Liver (tissue), 9 donors: ENCODE measurements around the gene LRMDA. TPM values are rescaled to one million over a fixed set of nuclear protein-coding genes. Genes with fewer than 3 reads are reported as not detected.

Source experiments
- DNase-seq: peaks from one replicate; pipeline ENCODE4 v3.0.0-alpha.2; 2017; ENCODE audit warnings: low spot score
- H3K27ac ChIP-seq, 2 donors: one replicate each; pipeline ENCODE4 v1.7.0; 2013; ENCODE audit warnings: inconsistent platforms in 2 of 2, low read length in 2 of 2, control low read depth in 1 of 2, low read depth in 1 of 2, mild to moderate bottlenecking in 1 of 2
- H3K27me3 ChIP-seq, 4 donors: one replicate each; pipeline versions ENCODE4 v1.6.1 to v1.7.0; 2013; ENCODE audit warnings: low read length in 3 of 4, inconsistent platforms in 1 of 4, mild to moderate bottlenecking in 1 of 4, moderate library complexity in 1 of 4; ENCODE audit not compliant: control insufficient read depth in 4 of 4, insufficient read depth in 4 of 4
- H3K36me3 ChIP-seq, 4 donors: one replicate each; pipeline versions ENCODE4 v1.6.1 to v1.7.0; 2013; ENCODE audit warnings: low read length in 3 of 4, mild to moderate bottlenecking in 3 of 4, low read depth in 1 of 4, moderate library complexity in 1 of 4; ENCODE audit not compliant: control insufficient read depth in 4 of 4, insufficient read depth in 3 of 4
- H3K4me1 ChIP-seq, 4 donors: one replicate each; pipeline versions ENCODE4 v1.6.1 to v1.7.0; 2013; ENCODE audit warnings: low read length in 3 of 4, mild to moderate bottlenecking in 3 of 4, moderate library complexity in 1 of 4; ENCODE audit not compliant: control insufficient read depth in 4 of 4, insufficient read depth in 4 of 4
- H3K4me3 ChIP-seq, 3 donors: one replicate each; pipeline versions ENCODE4 v1.6.1 to v1.7.0; 2013; ENCODE audit warnings: low read length in 3 of 3, control low read depth in 1 of 3, low read depth in 1 of 3, mild to moderate bottlenecking in 1 of 3
- H3K9ac ChIP-seq, 2 donors: one replicate each; pipeline ENCODE4 v1.7.0; 2013; ENCODE audit warnings: low read length in 2 of 2, mild to moderate bottlenecking in 2 of 2, moderate library complexity in 2 of 2, control low read depth in 1 of 2, low read depth in 1 of 2
- H3K9me3 ChIP-seq, 4 donors: one replicate each; pipeline versions ENCODE4 v1.6.1 to v1.7.0; 2013; ENCODE audit warnings: low read length in 3 of 4; ENCODE audit not compliant: control insufficient read depth in 4 of 4
- ATF3 ChIP-seq: IDR thresholded peaks from 2 replicates; pipeline ENCODE4 v1.6.1; 2016; ENCODE audit warnings: antibody characterized with exemption
- EGR1 ChIP-seq, 2 donors: IDR thresholded peaks; 2 replicates each; pipeline ENCODE4 v1.6.1; 2016 to 2018; ENCODE audit warnings: antibody characterized with exemption in 2 of 2, low read depth in 2 of 2
- FOXA1 ChIP-seq: IDR thresholded peaks from 2 replicates; pipeline ENCODE4 v1.6.1; 2016; ENCODE audit warnings: antibody characterized with exemption
- FOXA2 ChIP-seq: IDR thresholded peaks from 2 replicates; pipeline ENCODE4 v1.6.1; 2016; ENCODE audit warnings: antibody characterized with exemption
- GABPA ChIP-seq, 2 donors: IDR thresholded peaks in 1 of 2; conservative IDR thresholded peaks in 1 of 2; 2 replicates each; pipeline ENCODE4 v1.6.1; 2016; ENCODE audit warnings: antibody characterized with exemption in 2 of 2, mild to moderate bottlenecking in 1 of 2, moderate library complexity in 1 of 2
- HNF4G ChIP-seq: IDR thresholded peaks from 2 replicates; pipeline ENCODE4 v1.6.1; 2016; ENCODE audit warnings: antibody characterized with exemption
- JUND ChIP-seq, 2 donors: IDR thresholded peaks; 2 replicates each; pipeline ENCODE4 v1.6.1; 2016; ENCODE audit warnings: antibody characterized with exemption in 2 of 2
- NR2F2 ChIP-seq: IDR thresholded peaks from 2 replicates; pipeline ENCODE4 v1.6.1; 2016; ENCODE audit warnings: antibody characterized with exemption
- RAD21 ChIP-seq, 2 donors: IDR thresholded peaks; 2 replicates each; pipeline ENCODE4 v1.6.1; 2016; ENCODE audit warnings: antibody characterized with exemption in 2 of 2, mild to moderate bottlenecking in 2 of 2
- REST ChIP-seq: IDR thresholded peaks from 2 replicates; pipeline ENCODE4 v1.6.1; 2016; ENCODE audit warnings: antibody characterized with exemption, mild to moderate bottlenecking
- RXRA ChIP-seq, 2 donors: IDR thresholded peaks; 2 replicates each; pipeline ENCODE4 v1.6.1; 2017 to 2018; ENCODE audit warnings: antibody characterized with exemption in 2 of 2, mild to moderate bottlenecking in 1 of 2
- SP1 ChIP-seq: IDR thresholded peaks from 2 replicates; pipeline ENCODE4 v1.6.1; 2018; ENCODE audit warnings: antibody characterized with exemption, mild to moderate bottlenecking
- TAF1 ChIP-seq: conservative IDR thresholded peaks from 2 replicates; pipeline ENCODE4 v1.6.1; 2016; ENCODE audit warnings: antibody characterized with exemption, mild to moderate bottlenecking
- YY1 ChIP-seq: IDR thresholded peaks from 2 replicates; pipeline ENCODE4 v1.6.1; 2016; ENCODE audit warnings: antibody characterized with exemption, mild to moderate bottlenecking
- WGBS: extraction: QIAGEN DNeasy Blood & Tissue Kit; methylation state at CpG from one replicate; pipeline ENCODE4 v1.1.7; 2013; 5-methylcytosine and 5-hydroxymethylcytosine counted together
- polyA plus RNA-seq, 2 donors: library from polyadenylated mRNA; stranded (reverse) in 1 of 2; unstranded in 1 of 2; fragments of 200-250 nt in 1 of 2; fragments of >200 nt in 1 of 2; fragmentation: Nextera tagmentation in 1 of 2; extraction: Ambion mirVana in 1 of 2; gene quantifications; one replicate each; pipeline versions ENCODE4 v1.2.1 to v1.2.3, GENCODE V29; 2013 to 2015
- total RNA-seq, 2 donors: library from RNA; depleted of rRNA; stranded (reverse); fragments of >200 nt; gene quantifications; one replicate each; pipeline ENCODE4 v1.2.3, GENCODE V29; 2014
- TF ChIP-seq, protein P1 (sequence below): IDR thresholded peaks from 2 replicates; pipeline ENCODE4 v1.6.1; 2016; ENCODE audit warnings: antibody characterized with exemption
- TF ChIP-seq, protein P2 (sequence below): fragments of 150-350 bp; IDR thresholded peaks from 2 replicates; pipeline ENCODE4 v1.5.1; 2017; ENCODE audit warnings: improper control_type of control experiment, low read depth, low read length; ENCODE audit not compliant: missing input control
- TF ChIP-seq, protein P3 (sequence below): IDR thresholded peaks from 2 replicates; pipeline ENCODE4 v1.6.1; 2016; ENCODE audit warnings: antibody characterized with exemption
- donor health status: healthy.
- donor health status: healthy.
- donor health status: healthy.
- donor health status: healthy.
- donor health status: healthy.

The LRMDA gene
- total and polyA plus RNA-seq, 4 donors = 7.9 to 15.8 (median 11.3) TPM

GRCh38 chr10:76138286-76138685, 706.9 kb downstream of the LRMDA start (continued):
- TF ChIP-seq, protein P1, sequence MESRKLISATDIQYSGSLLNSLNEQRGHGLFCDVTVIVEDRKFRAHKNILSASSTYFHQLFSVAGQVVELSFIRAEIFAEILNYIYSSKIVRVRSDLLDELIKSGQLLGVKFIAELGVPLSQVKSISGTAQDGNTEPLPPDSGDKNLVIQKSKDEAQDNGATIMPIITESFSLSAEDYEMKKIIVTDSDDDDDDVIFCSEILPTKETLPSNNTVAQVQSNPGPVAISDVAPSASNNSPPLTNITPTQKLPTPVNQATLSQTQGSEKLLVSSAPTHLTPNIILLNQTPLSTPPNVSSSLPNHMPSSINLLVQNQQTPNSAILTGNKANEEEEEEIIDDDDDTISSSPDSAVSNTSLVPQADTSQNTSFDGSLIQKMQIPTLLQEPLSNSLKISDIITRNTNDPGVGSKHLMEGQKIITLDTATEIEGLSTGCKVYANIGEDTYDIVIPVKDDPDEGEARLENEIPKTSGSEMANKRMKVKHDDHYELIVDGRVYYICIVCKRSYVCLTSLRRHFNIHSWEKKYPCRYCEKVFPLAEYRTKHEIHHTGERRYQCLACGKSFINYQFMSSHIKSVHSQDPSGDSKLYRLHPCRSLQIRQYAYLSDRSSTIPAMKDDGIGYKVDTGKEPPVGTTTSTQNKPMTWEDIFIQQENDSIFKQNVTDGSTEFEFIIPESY = no peak
- TF ChIP-seq RAD21 (IDR thresholded peaks at IDR 0.05) = no peak

- WGBS = 79% methylated on average over 3 of the region's 3 CpGs
- Histone ChIP-seq H3K36me3 (no peaks in the 10 kb centered on the region), H3K4me1 (no peaks in the 10 kb centered on the region)
Measured at GRCh38 chr10:76138906-76139305, 707.5 kb downstream of the LRMDA start.

More at GRCh38 chr10:76138906-76139305, 707.5 kb downstream of the LRMDA start:
- H3K27me3 ChIP-seq = no peaks in the 10 kb centered on the region
- DNase-seq = no peak
- no peaks in the 10 kb centered on the region for H3K9me3 ChIP-seq
- no peak overlapping the region for H3K4me3 ChIP-seq
- H3K27ac ChIP-seq = no peak overlapping the region
- H3K9ac ChIP-seq = no peak overlapping the region
- TF ChIP-seq HNF4G = no peak
- no peak for TF ChIP-seq GABPA (IDR thresholded peaks at IDR 0.05 in 1 of 2, conservative IDR thresholded peaks at IDR 0.05 in 1 of 2)
- TF ChIP-seq FOXA2 = no peak
- no peak for TF ChIP-seq TAF1
- TF ChIP-seq REST = no peak
- no peak for TF ChIP-seq RAD21 (IDR thresholded peaks at IDR 0.05)
- no peak for TF ChIP-seq SP1
- no peak for TF ChIP-seq ATF3
- TF ChIP-seq YY1 = no peak
- TF ChIP-seq RXRA (IDR thresholded peaks at IDR 0.05) = no peak
- TF ChIP-seq FOXA1 = no peak
- no peak for TF ChIP-seq EGR1 (IDR thresholded peaks at IDR 0.05; ENCODE audit: low read depth in 2 of 2)
- TF ChIP-seq NR2F2 = no peak
- no peak for TF ChIP-seq JUND (IDR thresholded peaks at IDR 0.05)
- TF ChIP-seq, protein P2, sequence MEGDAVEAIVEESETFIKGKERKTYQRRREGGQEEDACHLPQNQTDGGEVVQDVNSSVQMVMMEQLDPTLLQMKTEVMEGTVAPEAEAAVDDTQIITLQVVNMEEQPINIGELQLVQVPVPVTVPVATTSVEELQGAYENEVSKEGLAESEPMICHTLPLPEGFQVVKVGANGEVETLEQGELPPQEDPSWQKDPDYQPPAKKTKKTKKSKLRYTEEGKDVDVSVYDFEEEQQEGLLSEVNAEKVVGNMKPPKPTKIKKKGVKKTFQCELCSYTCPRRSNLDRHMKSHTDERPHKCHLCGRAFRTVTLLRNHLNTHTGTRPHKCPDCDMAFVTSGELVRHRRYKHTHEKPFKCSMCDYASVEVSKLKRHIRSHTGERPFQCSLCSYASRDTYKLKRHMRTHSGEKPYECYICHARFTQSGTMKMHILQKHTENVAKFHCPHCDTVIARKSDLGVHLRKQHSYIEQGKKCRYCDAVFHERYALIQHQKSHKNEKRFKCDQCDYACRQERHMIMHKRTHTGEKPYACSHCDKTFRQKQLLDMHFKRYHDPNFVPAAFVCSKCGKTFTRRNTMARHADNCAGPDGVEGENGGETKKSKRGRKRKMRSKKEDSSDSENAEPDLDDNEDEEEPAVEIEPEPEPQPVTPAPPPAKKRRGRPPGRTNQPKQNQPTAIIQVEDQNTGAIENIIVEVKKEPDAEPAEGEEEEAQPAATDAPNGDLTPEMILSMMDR = no peak
- TF ChIP-seq, protein P3, sequence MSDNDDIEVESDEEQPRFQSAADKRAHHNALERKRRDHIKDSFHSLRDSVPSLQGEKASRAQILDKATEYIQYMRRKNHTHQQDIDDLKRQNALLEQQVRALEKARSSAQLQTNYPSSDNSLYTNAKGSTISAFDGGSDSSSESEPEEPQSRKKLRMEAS = no peak
